Thyroid gland (tissue), 4 donors: ENCODE measurements around the gene S100A9.

Experiments used
- POLR2A ChIP-seq, 2 donors: fragments of 450-650 bp; IDR thresholded peaks; one replicate each; pipeline ENCODE4 v1.6.1; 2017; ENCODE audit warnings: antibody characterized with exemption in 2 of 2, mild to moderate bottlenecking in 2 of 2, moderate library complexity in 1 of 2
- TF ChIP-seq, protein P1 (sequence below), 6 experiments: fragments of 200-600 bp in 3 of 6; fragments of 450-650 bp in 3 of 6; sonication (generic) in 3 of 6; IDR thresholded peaks; one replicate each; pipeline ENCODE4 v1.5.1; 2016 to 2019; ENCODE audit warnings: antibody characterized with exemption in 6 of 6, mild to moderate bottlenecking in 2 of 6, inconsistent platforms in 1 of 6, moderate library complexity in 1 of 6

GRCh38 chr1:153340356-153340755, 17.3 kb upstream of the S100A9 start:
- TF ChIP-seq, protein P1, sequence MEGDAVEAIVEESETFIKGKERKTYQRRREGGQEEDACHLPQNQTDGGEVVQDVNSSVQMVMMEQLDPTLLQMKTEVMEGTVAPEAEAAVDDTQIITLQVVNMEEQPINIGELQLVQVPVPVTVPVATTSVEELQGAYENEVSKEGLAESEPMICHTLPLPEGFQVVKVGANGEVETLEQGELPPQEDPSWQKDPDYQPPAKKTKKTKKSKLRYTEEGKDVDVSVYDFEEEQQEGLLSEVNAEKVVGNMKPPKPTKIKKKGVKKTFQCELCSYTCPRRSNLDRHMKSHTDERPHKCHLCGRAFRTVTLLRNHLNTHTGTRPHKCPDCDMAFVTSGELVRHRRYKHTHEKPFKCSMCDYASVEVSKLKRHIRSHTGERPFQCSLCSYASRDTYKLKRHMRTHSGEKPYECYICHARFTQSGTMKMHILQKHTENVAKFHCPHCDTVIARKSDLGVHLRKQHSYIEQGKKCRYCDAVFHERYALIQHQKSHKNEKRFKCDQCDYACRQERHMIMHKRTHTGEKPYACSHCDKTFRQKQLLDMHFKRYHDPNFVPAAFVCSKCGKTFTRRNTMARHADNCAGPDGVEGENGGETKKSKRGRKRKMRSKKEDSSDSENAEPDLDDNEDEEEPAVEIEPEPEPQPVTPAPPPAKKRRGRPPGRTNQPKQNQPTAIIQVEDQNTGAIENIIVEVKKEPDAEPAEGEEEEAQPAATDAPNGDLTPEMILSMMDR (IDR thresholded peaks at IDR 0.05), result no peak
- no peak for TF ChIP-seq POLR2A (IDR thresholded peaks at IDR 0.05)
